Uterus (tissue), 4 donors: ENCODE results near the gene FFAR3. TPM values are rescaled to one million over a fixed set of nuclear protein-coding genes. Genes with fewer than 3 reads are reported as not detected.
"Not testable (repeated sequence)": the region's sequence is repeated elsewhere in the genome, so short reads cannot be mapped to it uniquely, and the experiment has no call there.

ENCODE experiments used
- DNase-seq, 2 donors: peaks; one replicate each; pipeline ENCODE4 v3.0.0-alpha.2; 2019 to 2020
- H3K27ac ChIP-seq, 2 donors: fragments of 200-600 bp; sonication (generic); 1 replicate in 1 of 2; 2 replicates in 1 of 2; pipeline ENCODE4 v1.5.1; 2016 to 2018
- H3K27me3 ChIP-seq, 2 donors: fragments of 200-600 bp; sonication (generic); one replicate each; pipeline ENCODE4 v1.5.1; 2018 to 2019; ENCODE audit warnings: control low read depth in 1 of 2
- H3K36me3 ChIP-seq, 2 donors: fragments of 200-600 bp; sonication (generic); one replicate each; pipeline ENCODE4 v1.5.1; 2019; ENCODE audit warnings: control low read depth in 1 of 2
- H3K4me1 ChIP-seq, 2 donors: fragments of 200-600 bp; sonication (generic); one replicate each; pipeline ENCODE4 v1.5.1; 2018 to 2019; ENCODE audit warnings: control low read depth in 1 of 2
- H3K4me3 ChIP-seq, 2 donors: fragments of 200-600 bp; sonication (generic); 1 replicate in 1 of 2; 2 replicates in 1 of 2; pipeline ENCODE4 v1.5.1; 2018 to 2019; ENCODE audit warnings: mild to moderate bottlenecking in 1 of 2
- H3K9me3 ChIP-seq, 2 donors: fragments of 200-600 bp; sonication (generic); one replicate each; pipeline ENCODE4 v1.5.1; 2019; ENCODE audit warnings: control low read depth in 1 of 2
- POLR2A ChIP-seq, 2 donors: fragments of 450-650 bp; IDR thresholded peaks; one replicate each; pipeline ENCODE4 v1.6.1; 2016; ENCODE audit warnings: antibody characterized with exemption in 2 of 2, mild to moderate bottlenecking in 1 of 2, moderate library complexity in 1 of 2
- intact Hi-C: fragments of 100-400 bp; cut with DNase I; formaldehyde crosslinking; loops from one replicate; pipeline ENCODE4 v1.15.1; 2023; ENCODE audit warnings: low total_unique reads
- total RNA-seq, 4 donors: library from RNA; depleted of rRNA in 3 of 4; stranded (reverse); fragments of >200 nt in 3 of 4; gene quantifications; one replicate each; pipeline versions ENCODE4 v1.1.0 to v1.2.4, GENCODE V29; 2014 to 2023
- TF ChIP-seq, protein P1 (sequence below), 4 experiments: fragments of 200-600 bp in 2 of 4; fragments of 450-650 bp in 2 of 4; sonication (generic) in 2 of 4; IDR thresholded peaks; one replicate each; pipeline ENCODE4 v1.5.1; 2016 to 2019; ENCODE audit warnings: antibody characterized with exemption in 4 of 4, mild to moderate bottlenecking in 2 of 4, moderate library complexity in 1 of 4
- donor health status: DM: yes; HTN: yes; CAD: no.

FFAR3 gene
- total RNA-seq, 4 donors from 2014 or later, result not detected

DNA sequence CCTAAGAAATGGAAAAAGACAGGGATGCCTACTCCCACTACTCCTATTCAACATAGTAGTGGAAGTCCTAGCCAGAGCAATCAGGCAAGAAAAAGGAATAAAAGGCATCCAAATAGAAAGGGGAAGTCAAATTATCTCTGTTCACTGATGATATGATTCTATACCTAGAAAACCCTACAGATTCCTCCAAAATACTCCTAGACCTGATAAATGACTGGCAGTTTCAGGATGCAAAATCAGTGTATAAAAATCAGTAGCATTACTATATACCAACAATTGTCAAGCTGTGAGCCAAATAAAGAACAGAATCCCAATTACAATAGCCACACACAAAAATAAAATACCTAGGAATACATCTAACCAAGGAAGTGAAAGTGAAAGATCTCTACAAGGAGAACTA lies 11.3 kb downstream of the FFAR3 start:
- H3K4me3 ChIP-seq, result no peak overlapping the region
- intact Hi-C loops, result no loop called here

DNA sequence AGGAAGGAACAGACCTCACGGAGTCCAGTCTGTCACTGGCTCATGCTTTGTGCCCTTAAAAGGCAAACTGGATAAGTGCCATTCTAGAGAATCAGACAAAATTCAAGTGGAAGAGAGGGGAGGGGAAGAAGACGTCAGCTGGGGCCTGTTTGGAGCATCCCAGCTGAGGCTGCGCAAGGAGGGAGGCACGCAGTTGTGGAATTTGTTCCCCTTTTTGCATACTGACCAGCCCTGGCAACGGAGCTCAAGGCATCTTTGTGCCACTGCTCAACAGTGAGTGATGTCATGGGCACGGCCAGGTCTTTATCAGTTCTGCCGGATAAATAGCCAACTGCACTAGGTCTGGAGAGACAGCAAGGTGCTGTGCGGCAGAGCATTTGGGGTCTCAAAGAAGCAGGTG lies 12.5 kb downstream of the FFAR3 start, which contains the start of gene GPR42:
GPR42 (plus strand) TSS at position 347 of the 400 bp plus-strand sequence. CDS start 292 bp downstream, outside the sequence.
- Histone ChIP-seq H3K27ac (no peak within 1 kb of the TSS), H3K27me3 (no peaks in the 10 kb centered on the region), H3K4me3 (no peak within 1 kb of the TSS), H3K4me1 (no peaks in the 10 kb centered on the region), H3K9me3 (no peaks in the 10 kb centered on the region), H3K36me3 (no peaks in the 10 kb centered on the region)
- no peak for DNase-seq
- intact Hi-C loops, result no loop called here
- TF ChIP-seq POLR2A (IDR thresholded peaks at IDR 0.05), result no peak
- TF ChIP-seq, protein P1, sequence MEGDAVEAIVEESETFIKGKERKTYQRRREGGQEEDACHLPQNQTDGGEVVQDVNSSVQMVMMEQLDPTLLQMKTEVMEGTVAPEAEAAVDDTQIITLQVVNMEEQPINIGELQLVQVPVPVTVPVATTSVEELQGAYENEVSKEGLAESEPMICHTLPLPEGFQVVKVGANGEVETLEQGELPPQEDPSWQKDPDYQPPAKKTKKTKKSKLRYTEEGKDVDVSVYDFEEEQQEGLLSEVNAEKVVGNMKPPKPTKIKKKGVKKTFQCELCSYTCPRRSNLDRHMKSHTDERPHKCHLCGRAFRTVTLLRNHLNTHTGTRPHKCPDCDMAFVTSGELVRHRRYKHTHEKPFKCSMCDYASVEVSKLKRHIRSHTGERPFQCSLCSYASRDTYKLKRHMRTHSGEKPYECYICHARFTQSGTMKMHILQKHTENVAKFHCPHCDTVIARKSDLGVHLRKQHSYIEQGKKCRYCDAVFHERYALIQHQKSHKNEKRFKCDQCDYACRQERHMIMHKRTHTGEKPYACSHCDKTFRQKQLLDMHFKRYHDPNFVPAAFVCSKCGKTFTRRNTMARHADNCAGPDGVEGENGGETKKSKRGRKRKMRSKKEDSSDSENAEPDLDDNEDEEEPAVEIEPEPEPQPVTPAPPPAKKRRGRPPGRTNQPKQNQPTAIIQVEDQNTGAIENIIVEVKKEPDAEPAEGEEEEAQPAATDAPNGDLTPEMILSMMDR (IDR thresholded peaks at IDR 0.05), result no peak

More for the DNA sequence above, 11.3 kb downstream of the FFAR3 start:
- Histone ChIP-seq H3K4me1 (no peaks in the 10 kb centered on the region), H3K36me3 (no peaks in the 10 kb centered on the region), H3K9me3 (no peaks in the 10 kb centered on the region), H3K27me3 (no peaks in the 10 kb centered on the region), H3K27ac (no peak overlapping the region)
- DNase-seq, result no peak
- TF ChIP-seq POLR2A (IDR thresholded peaks at IDR 0.05), result no peak
- TF ChIP-seq, protein P1 (IDR thresholded peaks at IDR 0.05), result no peak

DNA sequence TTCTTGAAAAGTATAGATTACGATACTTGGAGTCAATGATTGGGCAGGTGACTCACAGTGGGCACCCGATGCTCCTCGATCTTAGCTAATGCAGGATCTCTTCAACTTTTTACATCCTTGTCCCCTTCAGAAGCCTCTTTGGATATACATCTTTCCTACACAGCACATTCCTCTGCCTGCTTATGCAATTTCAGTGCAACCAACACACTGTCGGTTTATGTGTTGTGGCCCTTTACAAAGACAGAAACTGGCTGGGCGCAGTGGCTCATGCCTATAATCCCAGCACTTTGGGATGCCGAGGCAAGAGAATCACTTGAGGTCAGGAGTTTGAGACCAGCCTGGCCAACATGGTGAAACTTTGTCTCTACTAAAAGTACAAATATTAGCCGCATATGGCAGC lies 15.2 kb downstream of the FFAR3 start:
- no peak for DNase-seq
- intact Hi-C loops, result no loop called here
- no peak overlapping the region for H3K27ac ChIP-seq
- no peaks in the 10 kb centered on the region for H3K4me1 ChIP-seq
- no peak overlapping the region for H3K4me3 ChIP-seq
- no peak for TF ChIP-seq POLR2A (IDR thresholded peaks at IDR 0.05)
- TF ChIP-seq, protein P1 (IDR thresholded peaks at IDR 0.05), result no peak
- no peaks in the 10 kb centered on the region for H3K36me3 ChIP-seq
- no peaks in the 10 kb centered on the region for H3K27me3 ChIP-seq
- no peaks in the 10 kb centered on the region for H3K9me3 ChIP-seq

DNA sequence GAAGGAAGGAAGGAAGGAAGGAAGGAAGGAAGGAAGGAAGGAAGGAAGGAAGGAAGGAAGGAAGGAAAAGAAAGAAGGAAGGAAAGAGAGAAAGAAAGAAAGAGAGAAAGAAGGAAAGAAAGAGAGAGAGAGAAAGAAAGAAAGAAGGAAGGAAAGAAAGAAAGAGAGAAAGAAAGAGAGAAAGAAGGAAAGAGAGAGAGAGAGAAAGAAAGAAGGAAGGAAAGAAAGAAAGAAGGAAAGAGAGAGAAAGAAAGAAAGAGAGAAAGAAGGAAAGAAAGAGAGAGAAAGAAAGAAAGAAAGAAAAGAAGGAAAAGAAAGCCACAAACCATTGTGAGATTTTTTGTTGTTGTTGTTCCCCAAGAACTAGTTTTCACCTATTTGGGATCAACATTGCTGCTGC lies 15.8 kb downstream of the FFAR3 start:
- intact Hi-C loops, H3K9me3 ChIP-seq, H3K27ac ChIP-seq, H3K4me1 ChIP-seq, H3K36me3 ChIP-seq, DNase-seq, H3K27me3 ChIP-seq, H3K4me3 ChIP-seq: not testable (repeated sequence)

DNA sequence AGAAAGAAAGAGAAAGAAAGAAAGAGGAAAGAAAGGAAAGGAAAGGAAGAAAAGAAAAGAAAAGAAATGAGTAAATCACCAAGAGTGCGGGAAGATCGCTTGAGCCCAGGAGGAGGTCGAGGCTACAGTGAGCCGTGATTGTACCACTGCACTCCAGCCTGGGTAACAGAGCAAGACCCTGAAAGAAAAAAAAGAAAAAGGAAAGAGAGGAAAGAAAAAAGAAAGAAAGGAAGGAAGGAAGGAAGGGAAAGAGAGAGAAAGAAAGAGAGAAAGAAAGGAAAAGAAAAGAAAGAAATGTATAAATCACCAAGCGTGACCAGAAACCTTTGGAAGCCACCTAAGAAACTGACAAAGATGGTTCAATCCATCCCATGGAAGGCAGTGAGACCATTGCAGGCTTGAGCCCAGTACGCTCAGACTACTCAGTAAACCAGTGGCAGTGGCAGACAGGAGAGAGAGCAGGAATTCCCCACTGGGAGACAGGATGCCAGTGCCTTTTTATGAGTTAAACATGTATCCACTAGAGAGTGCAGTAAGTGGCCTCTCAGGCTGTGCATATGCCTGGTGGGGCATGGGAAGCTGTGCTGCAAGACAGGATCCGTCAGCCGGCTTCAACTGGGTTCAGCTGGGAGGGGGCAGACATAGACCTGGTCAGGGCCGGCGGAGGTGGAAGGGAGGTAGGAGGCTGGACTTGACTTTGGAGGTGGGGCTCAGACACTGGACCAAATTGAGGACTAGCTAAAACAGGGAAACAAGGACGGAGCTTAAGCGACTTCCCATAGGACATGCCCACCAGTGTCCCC lies 17.4 kb downstream of the FFAR3 start:
- DNase-seq, result no peak
- intact Hi-C loops, result no loop called here
- no peaks in the 10 kb centered on the region for H3K9me3 ChIP-seq
- no peak for TF ChIP-seq POLR2A (IDR thresholded peaks at IDR 0.05)
- TF ChIP-seq, protein P1 (IDR thresholded peaks at IDR 0.05), result no peak
- H3K36me3 ChIP-seq, result no peaks in the 10 kb centered on the region
- H3K4me1 ChIP-seq, result no peaks in the 10 kb centered on the region
- H3K27ac ChIP-seq, result no peak overlapping the region
- no peak overlapping the region for H3K4me3 ChIP-seq
- H3K27me3 ChIP-seq, result no peaks in the 10 kb centered on the region
